DMS 273 (cell line): Measurements from ENCODE around the gene LIMS1.
"Not testable (repeated sequence)": the region's sequence is repeated elsewhere in the genome, so short reads cannot be mapped to it uniquely, and the experiment has no call there.

Source experiments
- DNase-seq: peaks from one replicate; lab custom pipeline; 2025; ENCODE audit not compliant: unreplicated experiment; lab: John Stamatoyannopoulos, UW

Gene LIMS1

DNA sequence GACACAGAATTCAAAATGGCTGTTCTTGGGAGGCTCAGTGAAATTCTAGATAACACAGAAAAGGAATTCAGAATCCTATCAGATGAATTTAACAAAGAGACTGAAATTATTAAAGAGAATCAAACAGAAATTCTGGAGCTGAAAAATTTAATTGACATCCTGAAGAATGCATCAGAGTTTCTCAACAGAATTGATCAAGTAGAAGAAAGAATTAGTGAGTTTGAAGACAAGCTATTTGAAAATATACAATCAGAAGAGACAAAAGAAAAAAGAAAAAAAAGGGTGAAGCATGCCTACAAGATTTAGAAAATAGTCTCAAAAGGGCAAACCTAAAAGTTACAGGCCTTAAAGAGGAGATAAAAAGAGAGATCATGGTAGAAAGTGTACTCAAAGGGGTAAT, 173.0 kb downstream of the LIMS1 start:
- no peak for DNase-seq

DNA sequence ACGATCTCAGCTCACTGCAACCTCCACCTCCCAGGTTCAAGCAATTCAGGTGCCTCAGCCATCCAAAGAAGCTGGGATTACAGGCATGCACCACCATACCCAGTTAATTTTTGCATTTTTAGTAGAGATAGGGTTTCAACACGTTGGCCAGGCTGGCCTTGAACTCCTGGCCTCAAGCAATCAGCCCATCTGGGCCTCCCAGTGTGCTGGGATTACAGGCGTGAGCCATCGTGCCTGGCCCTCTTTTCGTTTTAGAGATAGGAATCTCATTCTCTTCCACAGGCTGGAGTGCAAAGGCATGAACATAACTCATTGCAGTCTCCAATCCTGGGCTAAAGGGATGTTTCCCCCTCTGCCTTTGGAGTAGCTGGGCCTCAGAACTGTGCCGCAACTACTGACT, 182.7 kb downstream of the LIMS1 start:
- peak; percentile 6 for DNase-seq

DNA sequence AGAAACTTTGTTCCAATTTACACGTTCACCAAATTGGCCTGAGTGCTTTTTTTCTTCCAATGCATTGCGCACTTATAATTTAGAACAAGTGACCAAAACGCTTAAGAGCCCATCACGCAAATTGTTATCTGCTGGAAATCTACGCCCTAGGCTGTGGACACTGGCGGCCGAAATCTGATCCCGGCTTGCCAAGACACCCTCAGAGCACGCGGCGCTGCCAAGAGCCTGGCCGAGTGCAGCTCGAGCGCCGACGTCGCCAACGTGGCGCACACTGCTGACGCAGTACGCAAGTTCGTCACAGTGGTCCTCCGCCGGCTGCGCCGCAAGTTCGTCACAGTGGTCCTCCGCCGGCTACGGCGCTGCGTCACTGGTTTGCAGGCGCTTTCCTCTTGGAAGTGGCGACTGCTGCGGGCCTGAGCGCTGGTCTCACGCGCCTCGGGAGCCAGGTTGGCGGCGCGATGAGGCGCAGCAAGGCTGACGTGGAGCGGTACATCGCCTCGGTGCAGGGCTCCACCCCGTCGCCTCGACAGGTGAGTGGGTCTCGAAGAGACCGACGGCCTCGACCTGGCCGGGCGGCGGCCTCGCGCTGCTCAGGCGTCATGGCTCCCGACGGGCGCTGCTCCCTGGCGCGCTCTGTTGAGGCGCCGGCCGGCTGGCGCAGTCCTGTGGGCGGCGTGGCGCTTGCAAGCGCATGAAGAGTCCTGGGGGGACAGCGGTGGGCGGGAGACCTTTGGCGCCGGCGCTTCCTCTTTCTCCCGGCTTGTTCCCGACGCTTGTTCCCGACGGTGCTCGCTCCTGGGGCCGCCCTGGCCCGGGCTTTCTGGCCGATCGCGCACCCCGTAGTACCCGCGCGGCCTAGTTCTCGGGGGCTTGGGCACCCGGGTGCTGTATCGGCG, 185.1 kb downstream of the LIMS1 start, which contains the start of gene RANBP2:
TSS of gene RANBP2 (plus strand) at position 334 of the 896 bp plus-strand sequence. CDS start at position 459, 125 bp downstream.
- DNase-seq: peak; percentile 98

DNA sequence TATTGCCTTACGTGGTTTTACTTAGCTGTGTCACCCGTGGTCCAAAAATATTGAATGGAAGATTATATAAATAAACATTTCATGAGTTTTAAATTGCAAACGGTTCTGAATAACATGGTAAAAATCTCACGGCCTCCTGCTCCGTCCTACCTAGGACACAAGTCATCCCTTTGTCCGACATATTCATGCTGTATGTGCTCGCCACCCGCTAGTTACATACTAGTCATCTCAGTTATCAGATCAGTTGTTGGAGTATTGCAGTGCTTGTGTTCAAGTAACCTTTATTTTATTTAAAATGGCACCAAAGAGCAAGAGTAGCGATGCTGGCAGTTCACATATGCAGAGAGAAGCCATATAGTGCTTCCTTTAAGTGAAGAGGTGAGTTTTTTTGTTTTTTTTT, 191.8 kb downstream of the LIMS1 start:
- not testable (repeated sequence) for DNase-seq

DNA sequence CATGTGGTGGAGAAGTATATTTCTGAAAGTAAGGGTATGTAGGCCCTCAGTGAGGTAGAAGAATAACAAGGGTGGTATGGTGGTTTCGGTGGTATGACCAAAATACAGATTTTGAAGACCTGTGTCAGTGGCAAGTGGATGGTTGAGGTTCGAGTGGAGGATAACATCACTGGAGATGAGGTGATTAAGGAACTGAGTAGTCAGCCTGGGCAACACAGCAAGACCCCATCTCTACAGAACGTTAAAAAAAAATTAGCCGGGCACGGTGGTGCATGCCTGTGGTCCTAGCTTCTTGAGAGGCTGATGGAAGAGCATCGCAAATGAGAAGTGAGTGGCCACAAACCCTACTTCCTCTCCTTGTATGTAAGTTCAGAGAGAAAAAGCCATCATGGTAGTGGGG, 200.4 kb downstream of the LIMS1 start:
- DNase-seq: not testable (repeated sequence)
